Cerebellar cortex (tissue), 1 donor: ENCODE data around the gene ATAD5.
"Not testable (repeated sequence)": the region's sequence is repeated elsewhere in the genome, so short reads cannot be mapped to it uniquely, and the experiment has no call there.

Experiments
- DNase-seq: peaks from one replicate; pipeline ENCODE4 v3.0.0-alpha.2; 2015; ENCODE audit warnings: low spot score

The ATAD5 gene

DNA sequence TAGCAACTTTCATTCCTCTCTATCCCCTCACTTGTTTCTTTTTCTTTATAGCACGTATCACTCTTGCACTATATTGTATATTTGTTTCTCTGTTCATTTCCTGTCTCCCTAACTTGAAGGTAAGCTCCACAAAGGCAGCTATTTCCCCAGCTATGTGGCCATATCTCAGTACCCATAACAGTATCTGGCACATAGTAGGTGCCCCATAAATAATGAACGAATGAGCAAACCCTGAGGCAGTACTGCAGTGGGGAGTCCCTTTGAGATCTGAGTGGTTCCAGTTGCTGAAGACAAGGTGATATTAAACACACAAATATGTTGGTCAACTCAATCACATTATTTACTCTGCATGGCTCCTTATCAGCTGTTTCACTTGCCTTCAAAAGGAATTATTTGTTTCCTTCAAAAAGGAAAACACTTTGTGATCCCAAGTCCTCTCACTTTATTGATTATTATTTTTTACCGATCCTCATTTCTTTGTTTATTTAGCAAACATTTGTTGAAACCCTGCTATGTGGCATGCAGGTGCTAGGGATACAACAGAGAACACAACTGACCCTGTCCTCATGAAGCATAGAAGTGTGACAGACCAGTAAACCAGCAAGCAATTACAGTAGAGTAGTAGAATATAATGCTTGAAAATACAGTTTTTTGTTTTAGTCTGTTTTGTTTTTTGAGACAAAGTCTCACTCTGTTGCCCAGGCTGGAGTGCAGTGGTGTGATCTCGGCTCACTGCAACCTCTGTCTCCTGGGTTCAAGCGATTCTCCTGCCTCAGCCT, 84.3 kb downstream of the ATAD5 start:
- no peak for DNase-seq

DNA sequence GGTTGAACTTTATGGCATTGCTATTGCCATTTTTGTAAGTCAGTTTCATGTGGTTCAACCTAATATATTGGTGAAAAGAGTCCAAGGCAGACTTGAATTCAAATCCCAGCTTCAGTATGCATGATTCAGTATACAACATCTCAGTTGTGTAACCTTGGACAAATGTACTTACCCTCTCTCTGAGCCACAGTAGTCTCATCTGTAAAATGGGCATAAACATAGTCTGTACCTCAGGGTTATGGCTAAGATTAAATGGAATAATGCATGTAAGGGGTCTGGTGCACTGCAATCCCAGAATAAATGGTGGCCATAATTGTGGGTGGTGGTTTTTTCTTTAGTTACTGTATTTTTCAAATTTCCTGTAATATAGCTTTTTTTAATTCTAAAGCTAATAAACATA, 85.3 kb downstream of the ATAD5 start:
- no peak for DNase-seq

DNA sequence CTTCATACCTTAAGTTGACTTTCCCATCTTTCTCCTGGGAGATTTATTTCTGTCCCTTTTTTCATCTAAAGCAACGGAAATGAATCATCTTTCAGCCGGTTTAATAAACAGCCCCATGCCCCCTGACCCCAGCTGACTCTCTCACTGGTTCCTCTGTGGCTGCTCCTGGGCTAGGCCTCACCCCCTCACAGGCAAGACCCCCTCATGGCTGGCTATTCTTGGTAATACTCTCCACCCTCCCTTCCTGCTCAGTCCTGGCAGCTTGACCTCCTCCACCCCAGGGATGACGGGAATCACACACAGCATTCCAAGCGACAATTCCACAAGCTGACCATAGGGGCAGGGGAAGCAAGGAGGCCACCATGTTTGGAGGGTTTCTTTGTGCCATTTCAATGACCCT, 88.5 kb downstream of the ATAD5 start:
- DNase-seq, result peak; percentile 10

DNA sequence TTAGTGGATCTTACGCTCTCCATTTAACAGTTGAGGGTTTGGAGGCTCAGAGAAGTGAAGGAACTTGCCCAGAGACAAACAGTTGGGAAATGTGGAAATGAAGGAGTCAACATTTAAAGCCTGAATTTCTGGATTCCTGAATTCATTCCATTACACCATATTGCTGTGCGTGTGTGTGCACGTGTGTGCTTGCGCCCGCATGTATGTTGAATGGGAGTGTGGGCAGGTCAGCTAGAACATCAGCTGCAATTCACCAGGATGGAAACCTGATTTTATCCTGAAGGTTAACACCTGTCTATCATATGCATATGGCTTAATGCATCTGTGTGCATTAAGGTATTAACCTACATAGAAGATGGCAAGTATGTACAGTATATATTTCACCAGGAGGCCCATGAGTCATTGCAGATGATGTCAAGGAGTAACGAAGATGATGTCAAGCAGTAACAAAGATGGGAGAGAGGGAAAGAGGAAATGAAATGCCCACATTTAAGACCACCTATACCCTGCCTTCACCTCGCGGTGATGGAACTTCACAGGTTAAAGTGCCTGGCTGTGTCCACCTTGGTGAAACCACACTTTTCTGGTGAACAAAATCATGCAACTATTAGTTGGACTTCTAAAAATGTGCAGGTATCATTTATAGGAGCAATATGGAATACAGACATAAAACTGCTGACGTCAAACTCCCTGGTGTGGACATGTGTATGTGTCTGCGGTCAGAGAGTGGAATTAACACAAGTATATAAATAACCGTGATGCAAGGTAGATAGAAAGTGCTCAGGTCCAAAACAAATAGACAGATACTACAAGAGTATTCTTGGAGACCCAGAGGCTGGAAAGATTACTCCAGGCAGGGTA, 89.1 kb downstream of the ATAD5 start:
- no peak for DNase-seq

DNA sequence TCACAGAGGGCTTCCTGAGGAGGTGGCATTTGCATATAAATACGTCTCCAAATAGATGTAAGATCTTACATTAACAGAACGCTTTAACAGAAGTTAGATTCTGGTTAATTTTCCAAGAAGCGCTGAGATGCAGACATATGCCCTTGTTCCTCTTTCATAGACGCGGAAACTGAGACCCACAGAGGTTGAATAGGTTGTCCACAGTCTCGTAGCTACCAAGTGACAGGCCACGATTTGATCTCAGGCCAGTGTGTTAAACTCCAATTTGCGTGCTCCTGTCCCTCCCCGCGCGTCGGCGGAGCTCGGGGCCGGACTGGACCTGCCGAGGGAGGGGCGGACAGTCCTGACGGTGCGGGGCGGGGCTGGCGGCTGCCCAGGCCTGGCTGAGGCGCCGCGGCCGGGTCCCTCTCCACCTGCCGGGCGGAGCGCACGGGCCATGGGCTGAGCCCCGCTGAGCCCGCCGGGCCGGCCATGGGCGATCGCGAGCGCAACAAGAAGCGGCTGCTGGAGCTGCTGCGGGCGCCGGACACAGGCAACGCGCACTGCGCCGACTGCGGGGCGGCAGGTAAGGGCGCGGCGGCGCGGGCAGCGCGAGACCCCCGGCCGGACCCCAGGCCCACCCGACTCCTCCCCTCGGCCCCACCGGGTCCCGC, 89.9 kb downstream of the ATAD5 start, which contains the start of gene ADAP2:
Gene ADAP2 (plus strand): TSS at position 402 of the 653 bp plus-strand sequence. CDS start 70 bp downstream, at position 472.
- peak; percentile 6 for DNase-seq

DNA sequence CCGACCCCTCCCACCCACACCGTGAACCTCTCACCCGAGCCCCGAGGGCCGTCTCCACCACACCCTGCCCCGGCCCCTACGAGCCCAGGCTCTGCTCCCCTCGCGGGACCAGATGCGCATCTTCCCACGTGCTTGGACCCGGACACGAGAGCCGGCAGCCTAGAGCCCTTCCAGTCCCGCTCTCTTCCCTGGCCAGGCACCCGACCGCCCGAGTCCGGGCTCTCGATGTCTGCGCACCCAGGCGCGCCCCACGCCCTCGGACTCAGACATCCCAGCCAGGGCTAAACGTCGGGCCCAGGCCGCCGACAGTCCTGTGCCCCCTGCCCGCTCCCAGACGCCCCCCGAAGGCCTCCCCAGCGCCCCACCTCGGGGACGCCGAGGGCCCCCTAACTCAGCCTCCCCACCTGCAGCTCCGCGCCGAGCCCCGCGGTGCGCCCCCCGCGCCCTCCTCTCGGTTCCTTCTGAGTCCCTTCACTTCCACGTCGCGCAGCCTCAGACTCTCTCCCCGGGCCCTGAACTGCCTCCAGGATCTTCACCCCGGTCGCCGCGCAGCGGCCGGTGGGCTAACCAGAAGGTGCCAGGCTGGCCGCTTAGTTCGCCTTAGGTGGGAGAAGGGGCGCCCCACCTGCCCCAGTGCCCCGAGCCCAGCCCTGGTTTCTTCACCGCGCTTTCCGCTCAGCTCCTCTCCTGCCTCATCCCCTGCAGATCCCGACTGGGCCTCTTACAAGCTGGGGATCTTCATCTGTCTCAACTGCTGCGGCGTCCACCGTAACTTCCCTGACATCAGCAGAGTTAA, 90.7 kb downstream of the ATAD5 start:
- no peak for DNase-seq

DNA sequence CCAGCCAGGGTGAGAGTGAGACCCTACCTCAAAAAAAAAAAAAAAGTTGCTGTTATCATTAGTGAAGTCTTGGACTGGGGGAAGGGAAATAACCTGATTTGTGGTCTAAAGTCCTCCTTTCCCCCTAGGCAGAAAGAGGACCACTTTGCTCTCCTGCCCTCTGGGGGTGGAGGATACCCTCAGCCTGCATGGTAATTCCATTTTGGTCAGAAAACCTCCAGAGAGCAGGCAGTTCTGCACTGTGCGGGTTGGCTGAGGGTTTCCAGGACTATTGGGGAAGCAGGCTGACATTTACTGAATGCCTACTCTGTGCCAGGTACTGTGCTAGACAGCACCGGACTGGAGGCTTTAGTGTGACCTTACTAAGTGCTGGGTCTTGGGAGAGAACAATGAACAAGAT, 92.6 kb downstream of the ATAD5 start:
- no peak for DNase-seq

DNA sequence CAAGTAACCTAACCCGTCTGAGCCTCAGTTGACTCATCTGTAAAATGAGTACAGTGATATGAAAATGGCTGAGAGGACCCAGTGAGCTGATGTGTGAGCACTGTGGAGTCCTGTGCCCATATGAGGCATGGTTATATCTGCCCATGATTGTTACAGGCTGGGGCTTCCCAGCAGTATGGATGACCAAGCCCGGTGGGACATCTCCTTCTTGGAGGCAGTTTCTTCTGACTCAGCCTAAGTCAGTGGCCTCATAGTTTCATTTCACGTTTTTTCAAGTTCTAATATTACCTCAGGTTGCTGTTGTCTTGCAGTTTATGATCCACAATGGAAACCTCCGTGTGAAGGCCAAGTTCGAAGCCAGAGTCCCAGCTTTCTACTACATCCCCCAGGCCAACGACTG, 94.8 kb downstream of the ATAD5 start:
- no peak for DNase-seq

DNA sequence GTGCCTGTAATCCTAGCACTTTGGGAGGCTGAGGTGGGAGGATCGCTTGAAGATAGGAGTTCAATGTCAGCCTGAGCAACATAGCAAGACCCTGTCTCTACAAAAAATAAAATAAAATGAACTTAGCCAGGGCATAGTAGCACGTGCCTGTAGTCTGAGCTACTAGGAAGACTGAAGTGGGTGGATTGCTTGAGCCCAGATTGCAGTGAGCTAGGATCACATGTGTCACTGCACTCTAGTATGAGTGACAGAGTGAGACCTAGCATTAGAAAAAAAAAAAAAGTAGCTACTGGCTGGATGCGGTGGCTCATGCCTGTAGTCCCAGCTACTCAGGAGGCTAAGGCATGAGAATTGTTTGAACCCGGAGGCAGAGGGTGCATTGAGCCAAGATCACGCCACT, 96.0 kb downstream of the ATAD5 start:
- DNase-seq, result no peak

DNA sequence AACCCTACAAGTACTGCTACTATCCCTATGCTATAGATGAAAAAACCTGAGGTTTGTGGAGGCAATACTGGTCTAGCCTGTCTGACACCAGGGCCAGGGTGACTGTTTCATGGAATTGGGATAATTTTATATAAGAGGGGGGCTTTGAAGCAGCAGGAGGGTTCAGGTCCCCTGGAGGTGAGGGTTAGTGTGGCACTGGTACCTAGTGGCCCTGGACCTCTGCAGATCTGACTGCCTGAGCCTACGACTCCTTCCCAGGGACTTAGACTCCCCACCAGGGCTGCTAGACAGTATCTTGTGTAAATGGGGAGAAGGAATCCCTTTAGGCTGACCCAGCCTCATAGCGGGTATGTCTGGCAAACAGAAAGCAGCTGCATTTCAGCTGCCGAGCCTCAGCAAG, 96.8 kb downstream of the ATAD5 start:
- no peak for DNase-seq

DNA sequence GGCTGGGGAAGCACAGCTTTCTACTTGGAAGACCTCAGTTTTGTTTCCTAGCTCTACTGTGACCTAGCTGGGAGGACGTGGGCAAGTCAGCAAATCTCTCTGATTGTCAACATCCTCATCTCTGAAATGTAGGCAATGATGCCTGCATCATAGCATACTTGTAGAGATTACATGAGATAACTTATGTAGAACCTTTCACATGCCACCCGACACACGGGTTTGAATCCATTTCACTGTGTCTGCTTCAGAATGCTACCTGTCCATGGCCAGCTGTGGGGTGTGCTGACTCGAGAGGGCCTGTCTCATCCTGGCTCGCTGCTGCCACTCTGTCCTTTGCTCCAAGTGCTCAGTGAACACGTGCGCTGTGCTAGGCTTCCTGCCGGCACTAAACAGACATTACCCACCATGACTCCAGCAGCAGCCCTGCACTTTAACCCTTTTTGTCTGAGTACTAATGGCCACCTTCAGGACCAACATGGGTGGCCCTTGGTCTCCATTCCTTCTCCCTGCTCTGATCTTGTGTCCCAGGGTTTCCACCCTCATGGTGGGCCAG, 97.4 kb downstream of the ATAD5 start:
- DNase-seq, result no peak

DNA sequence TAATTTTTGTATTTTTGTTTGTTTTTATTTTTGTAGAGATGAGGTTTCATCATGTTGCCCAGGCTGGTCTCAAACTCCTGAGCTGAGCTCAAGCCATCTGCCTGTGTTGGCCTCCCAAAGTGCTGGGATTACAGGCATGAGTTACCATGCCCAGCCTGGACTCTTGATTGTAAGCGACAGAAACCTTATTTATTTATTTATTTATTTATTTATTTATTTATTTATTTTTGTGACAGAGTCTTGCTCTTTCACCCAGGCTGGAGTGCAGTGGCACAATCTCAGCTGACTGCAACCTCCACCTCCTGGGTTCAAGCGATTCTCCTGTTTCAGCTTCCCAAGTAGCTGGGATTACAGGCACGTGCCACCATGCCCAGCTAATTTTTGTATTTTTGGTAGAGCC, 98.1 kb downstream of the ATAD5 start:
- DNase-seq, result not testable (repeated sequence)

DNA sequence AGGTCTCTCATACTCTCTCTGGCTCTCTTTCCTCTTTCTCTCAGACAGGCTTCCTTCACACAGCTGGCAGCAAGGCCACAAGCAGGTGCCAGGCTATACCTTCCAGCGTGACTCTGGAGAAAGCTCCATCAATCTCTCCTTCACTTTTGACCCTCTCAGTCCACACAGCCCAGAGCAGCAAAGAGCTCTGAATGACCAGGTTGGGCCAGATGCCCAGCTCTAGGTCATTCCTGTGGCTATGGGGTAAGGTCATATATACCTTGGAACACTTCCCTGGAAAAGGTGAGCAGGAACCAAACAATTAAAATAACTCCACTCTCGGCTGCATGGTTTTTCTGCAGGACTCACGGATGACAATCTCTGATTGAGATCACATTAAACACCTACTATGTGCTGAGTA, 98.7 kb downstream of the ATAD5 start:
- no peak for DNase-seq

DNA sequence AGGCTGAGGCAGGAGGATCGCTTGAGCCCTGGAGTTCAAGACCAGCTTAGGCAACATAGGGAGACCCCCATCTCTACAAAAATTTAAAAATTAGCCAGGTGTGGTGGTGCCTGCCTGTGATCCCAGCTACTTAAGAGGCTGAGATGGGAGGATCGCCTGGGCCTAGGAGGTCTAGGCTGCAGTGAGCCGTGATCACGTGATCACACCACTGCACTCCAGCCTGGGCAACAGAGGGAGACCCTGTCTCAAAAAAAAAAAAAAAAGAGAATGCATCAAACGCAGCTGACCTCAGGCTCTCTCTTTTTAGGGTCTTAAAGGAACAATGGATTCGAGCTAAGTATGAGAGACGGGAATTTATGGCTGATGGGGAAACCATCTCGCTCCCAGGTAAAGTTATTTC, 99.8 kb downstream of the ATAD5 start:
- not testable (repeated sequence) for DNase-seq

DNA sequence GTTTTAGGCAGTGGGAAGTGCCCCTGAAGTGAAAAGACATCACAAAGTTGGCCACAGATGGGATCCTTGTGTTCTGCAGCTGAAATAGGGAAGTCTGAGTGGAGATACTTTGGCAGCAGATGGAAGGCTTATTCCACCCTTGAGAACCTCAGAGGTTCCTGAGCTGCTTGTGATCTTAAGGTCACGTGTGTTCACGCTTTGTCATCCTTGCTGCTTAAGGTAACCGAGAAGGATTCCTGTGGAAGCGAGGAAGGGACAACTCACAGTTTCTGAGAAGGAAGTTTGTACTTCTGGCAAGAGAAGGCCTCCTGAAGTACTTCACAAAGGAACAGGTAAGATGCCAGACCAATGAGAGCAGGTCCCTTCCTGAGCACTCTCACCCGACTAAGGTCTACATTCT, 102.2 kb downstream of the ATAD5 start:
- DNase-seq, result no peak

DNA sequence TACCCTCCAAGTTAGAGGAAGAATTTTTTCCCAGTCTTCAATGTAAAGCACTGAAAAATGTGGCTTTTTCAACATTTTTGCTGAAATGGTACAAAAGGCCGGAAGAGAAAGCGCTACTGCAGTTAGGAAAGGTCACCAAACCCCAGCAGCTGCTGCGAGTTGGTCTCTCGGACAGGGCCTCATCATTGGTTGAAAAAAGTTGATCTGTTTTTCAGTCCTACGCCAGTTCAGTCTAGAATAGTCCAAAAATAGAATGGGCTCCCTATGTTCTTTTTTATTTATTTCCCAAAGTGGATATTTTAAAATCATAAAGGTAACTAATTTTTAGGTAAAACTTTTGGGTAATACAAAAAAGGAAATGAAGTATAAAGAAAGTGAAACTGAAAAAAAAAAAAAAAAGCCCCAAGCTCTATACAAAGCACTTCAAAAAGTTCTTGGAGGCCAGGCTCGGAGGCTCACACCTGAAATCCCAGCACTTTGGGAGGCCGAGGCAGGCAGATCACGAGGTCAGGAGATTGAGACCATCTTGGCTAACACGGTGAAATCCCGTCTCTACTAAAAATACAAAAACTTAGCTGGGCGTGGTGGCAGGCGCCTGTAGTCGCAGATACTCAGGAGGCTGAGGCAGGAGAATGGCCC, 107.4 kb downstream of the ATAD5 start:
- no peak for DNase-seq

DNA sequence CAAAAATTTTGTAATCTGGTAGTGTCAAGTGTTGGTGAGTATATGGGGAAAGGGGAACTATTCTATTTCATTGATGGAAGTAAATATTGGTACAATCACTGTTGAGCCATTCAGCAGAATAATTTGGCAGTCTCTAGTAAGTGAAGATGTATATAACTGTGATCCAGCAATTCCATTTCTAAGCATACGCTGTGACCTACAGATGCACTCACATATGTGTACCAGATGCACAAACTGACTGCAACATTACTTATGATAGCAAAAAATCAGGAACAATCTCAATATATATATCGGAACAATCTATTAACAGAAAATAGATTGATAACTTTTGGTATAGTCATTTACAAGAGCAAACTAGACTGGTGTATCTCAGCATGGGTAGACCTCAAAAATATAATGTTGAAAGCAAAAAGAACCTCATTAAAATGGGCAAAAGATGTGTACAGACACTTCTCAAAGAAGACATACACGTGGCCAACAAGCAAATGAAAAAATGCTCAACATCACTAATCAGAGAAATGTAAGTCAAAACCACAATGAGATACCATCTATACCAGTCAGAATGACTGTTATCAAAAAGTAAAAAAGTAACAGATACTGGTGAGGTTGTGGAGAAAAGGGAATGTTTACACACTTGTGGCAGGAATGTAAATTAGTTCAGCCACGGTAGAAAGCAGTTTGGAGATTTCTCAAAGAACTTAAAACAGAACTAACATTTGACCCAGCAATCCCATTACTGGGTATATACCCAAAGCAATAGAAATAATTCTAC, 110.7 kb downstream of the ATAD5 start:
- DNase-seq, result no peak
